ENCODE measurements around the gene NAT16. TPM values are rescaled to one million over a fixed set of nuclear protein-coding genes. Genes with fewer than 3 reads are reported as not detected.

Gene NAT16
- total RNA-seq, 1 donor from 2014 or later, result 0.12 TPM

- DNase-seq (ENCODE audit: low read depth), result no peak
- no peak for TF ChIP-seq CTCF (conservative IDR thresholded peaks at IDR 0.05; ENCODE audit: low read depth, low read length)
- peak overlapping the region; percentile 38 for H3K4me3 ChIP-seq (ENCODE audit: low read depth, low read length)
Measured at GRCh38 chr7:101166909-101167644, 13.0 kb downstream of the NAT16 start.

- no peak for TF ChIP-seq CTCF (conservative IDR thresholded peaks at IDR 0.05; ENCODE audit: low read depth, low read length)
- peak overlapping the region; percentile 65 for H3K4me3 ChIP-seq (ENCODE audit: low read depth, low read length)
- no peak for DNase-seq (ENCODE audit: low read depth)
Measured at GRCh38 chr7:101166648-101166908, 13.5 kb downstream of the NAT16 start.

DNA sequence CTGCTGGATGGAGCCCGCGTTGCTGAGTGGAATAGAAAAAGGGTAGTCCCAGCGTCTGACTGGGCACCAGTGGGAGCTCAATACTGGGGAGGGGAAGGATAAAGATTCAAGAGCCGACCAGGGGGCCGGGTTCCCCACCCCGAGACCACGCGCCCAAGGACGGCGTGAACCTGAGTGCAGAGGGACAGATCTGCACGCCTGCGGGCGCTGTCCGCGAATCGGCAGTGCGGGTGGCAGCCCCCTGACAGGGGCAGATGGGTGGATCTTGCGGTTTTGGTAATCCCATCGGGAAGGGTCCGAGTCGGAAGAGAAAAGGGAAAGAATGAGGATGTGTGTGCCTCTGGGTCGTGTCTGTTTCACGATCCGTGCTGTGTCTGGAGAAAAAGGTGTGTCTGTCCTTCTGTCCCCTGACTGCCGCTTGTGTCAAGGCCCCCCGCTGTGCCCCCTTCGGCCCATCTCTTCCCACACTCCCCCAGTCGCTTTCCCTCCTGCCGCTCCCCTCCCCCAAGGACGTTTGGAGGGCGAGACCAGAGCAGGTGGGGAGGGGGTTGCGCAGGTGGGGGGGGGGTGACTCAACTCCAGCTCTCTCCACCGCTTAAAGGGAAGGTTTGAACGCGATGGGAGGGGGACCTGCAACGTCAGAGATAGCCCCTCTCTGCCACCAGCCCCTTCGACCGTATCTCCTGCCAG is 14.0 kb downstream of the NAT16 start:
- peak overlapping the region; percentile 65 for H3K4me3 ChIP-seq (ENCODE audit: low read depth, low read length)
- no peak for DNase-seq (ENCODE audit: low read depth)
- TF ChIP-seq CTCF (conservative IDR thresholded peaks at IDR 0.05; ENCODE audit: low read depth, low read length), result no peak

GRCh38 chr7:101165075-101165957 is 14.8 kb downstream of the NAT16 start, which contains the start of gene VGF:
Gene VGF (minus strand): TSS chr7:101165569. CDS start chr7:101164843, 726 bp downstream.
- peak within 1 kb of the TSS; percentile 65 for H3K4me3 ChIP-seq (ENCODE audit: low read depth, low read length)
- no peak for TF ChIP-seq CTCF (conservative IDR thresholded peaks at IDR 0.05; ENCODE audit: low read depth, low read length)
- DNase-seq (ENCODE audit: low read depth), result no peak

GRCh38 chr7:101164071-101164840 is 15.8 kb downstream of the NAT16 start:
- H3K4me3 ChIP-seq (ENCODE audit: low read depth, low read length), result peak overlapping the region; percentile 65
- TF ChIP-seq CTCF (conservative IDR thresholded peaks at IDR 0.05; ENCODE audit: low read depth, low read length), result no peak
- DNase-seq (ENCODE audit: low read depth), result no peak

- no peak for DNase-seq (ENCODE audit: low read depth)
- TF ChIP-seq CTCF (conservative IDR thresholded peaks at IDR 0.05; ENCODE audit: low read depth, low read length), result no peak
- H3K4me3 ChIP-seq (ENCODE audit: low read depth, low read length), result peak overlapping the region; percentile 65
Measured at GRCh38 chr7:101163279-101164070, 16.6 kb downstream of the NAT16 start.
